Endothelial cell of umbilical vein (primary cell): Measurements from ENCODE around the gene SIRPG. TPM values are rescaled to one million over a fixed set of nuclear protein-coding genes. Genes with fewer than 3 reads are reported as not detected.

Experiments
- BruUV-seq: library from RNA; stranded (reverse); fragments of 400-500 nt; replicated peaks from 2 replicates; lab custom pipeline; 2021; lab: Mats Ljungman, UMichigan
- CTCF ChIA-PET: fragments of 300-600, 350-600 bp; sonication (Branson Sonifier 250); formaldehyde crosslinking; loops from one replicate; lab custom pipeline; 2021; ENCODE audit warnings: antibody characterized with exemption, inconsistent platforms; lab: Charles Lee
- POLR2A ChIA-PET: fragments of 300-600, 350-600 bp; sonication (Branson Sonifier 250); formaldehyde crosslinking; loops from one replicate; lab custom pipeline; 2021; ENCODE audit warnings: antibody characterized with exemption, inconsistent platforms; lab: Charles Lee
- DNase-seq: peaks from one replicate; pipeline ENCODE4 v3.0.0-alpha.2; 2011; ENCODE audit warnings: low read depth, low spot score
- FAIRE-seq: peaks from 2 replicates; lab custom pipeline; 2011; peaks lifted over from hg19 to GRCh38; lab: Jason Lieb, UNC
- H2AFZ ChIP-seq: 2 replicates; pipeline ENCODE4 v1.6.0; 2012; ENCODE audit warnings: low read depth, low read length, control low read depth, inconsistent platforms
- H3K27ac ChIP-seq: 2 replicates; pipeline ENCODE4 v1.5.1; 2011; ENCODE audit warnings: low read depth, mild to moderate bottlenecking, control low read depth, low read length, moderate library complexity; ENCODE audit not compliant: insufficient read depth
- H3K27me3 ChIP-seq, 2 experiments: 2 replicates each; pipeline versions ENCODE4 v1.6.0 to v1.6.1; 2011; ENCODE audit warnings: low read length in 2 of 2, mixed read lengths in 1 of 2; ENCODE audit not compliant: control insufficient read depth in 2 of 2, insufficient read depth in 2 of 2
- H3K36me3 ChIP-seq, 2 experiments: 2 replicates in 1 of 2; 3 replicates in 1 of 2; pipeline ENCODE4 v1.5.1; 2011; ENCODE audit warnings: low read length in 2 of 2, mild to moderate bottlenecking in 1 of 2, moderate library complexity in 1 of 2; ENCODE audit not compliant: control insufficient read depth in 2 of 2, insufficient read depth in 2 of 2; ENCODE audit errors: extremely low read depth in 1 of 2
- H3K4me1 ChIP-seq: 3 replicates; pipeline ENCODE4 v1.5.1; 2011; ENCODE audit warnings: mild to moderate bottlenecking, low read length; ENCODE audit not compliant: control insufficient read depth, insufficient read depth; ENCODE audit errors: extremely low read depth
- H3K4me2 ChIP-seq: 2 replicates; pipeline ENCODE4 v1.6.1; 2011; ENCODE audit warnings: low read length, control low read depth, mixed read lengths; ENCODE audit not compliant: insufficient read depth
- H3K4me3 ChIP-seq, 3 experiments: fragments of 200-600 bp in 1 of 3; sonication (generic), shearing (Covaris generic) in 1 of 3; replicated peaks in 1 of 3; 2 replicates each; pipeline ENCODE4 v1.5.1; 2011 to 2016; ENCODE audit warnings: control low read depth in 3 of 3, low read length in 3 of 3, mild to moderate bottlenecking in 2 of 3, inconsistent platforms in 1 of 3, low read depth in 1 of 3, moderate library complexity in 1 of 3; ENCODE audit not compliant: insufficient read depth in 1 of 3
- H3K79me2 ChIP-seq: 2 replicates; pipeline ENCODE4 v1.6.0; 2012; ENCODE audit warnings: low read length, inconsistent platforms; ENCODE audit not compliant: control insufficient read depth, insufficient read depth
- H3K9ac ChIP-seq: replicated peaks from 2 replicates; pipeline ENCODE3; 2011; ENCODE audit warnings: low read length, control low read depth; ENCODE audit not compliant: insufficient read depth; ENCODE audit errors: extremely low read depth
- H3K9me1 ChIP-seq: replicated peaks from 3 replicates; pipeline ENCODE4 v1.6.0; 2011; ENCODE audit warnings: mild to moderate bottlenecking, low read length; ENCODE audit not compliant: control insufficient read depth, insufficient read depth; ENCODE audit errors: extremely low read depth
- H3K9me3 ChIP-seq: replicated peaks from 2 replicates; pipeline ENCODE4 v1.5.1; 2012; ENCODE audit warnings: low read length, inconsistent platforms; ENCODE audit not compliant: control insufficient read depth, insufficient read depth
- H4K20me1 ChIP-seq: replicated peaks from 2 replicates; pipeline ENCODE3; 2011; ENCODE audit warnings: mild to moderate bottlenecking, low read length; ENCODE audit not compliant: control insufficient read depth, insufficient read depth; ENCODE audit errors: extremely low read depth
- CTCF ChIP-seq, 2 donors: IDR thresholded peaks; 1 replicate in 1 of 2; 2 replicates in 1 of 2; pipeline ENCODE4 v1.5.1; 2011; ENCODE audit warnings: low read length in 2 of 2, mild to moderate bottlenecking in 2 of 2, moderate library complexity in 2 of 2, control low read depth in 1 of 2, inconsistent platforms in 1 of 2, low read depth in 1 of 2; ENCODE audit not compliant: insufficient read depth in 1 of 2; ENCODE audit errors: extremely low read depth in 1 of 2
- EZH2 ChIP-seq: IDR thresholded peaks from 2 replicates; pipeline ENCODE4 v1.6.1; 2012; ENCODE audit warnings: borderline replicate concordance, low read depth, mild to moderate bottlenecking, moderate library complexity, low read length, inconsistent platforms; ENCODE audit not compliant: severe bottlenecking
- FOS ChIP-seq: IDR thresholded peaks from 2 replicates; pipeline ENCODE4 v1.6.1; 2011; ENCODE audit warnings: mild to moderate bottlenecking, low read length, moderate library complexity, borderline replicate concordance; ENCODE audit not compliant: insufficient read depth
- GATA2 ChIP-seq: IDR thresholded peaks from 2 replicates; pipeline ENCODE4 v1.7.0; 2011; ENCODE audit warnings: low read depth, mild to moderate bottlenecking, moderate library complexity, mixed read lengths, low read length; ENCODE audit not compliant: insufficient read length, insufficient read depth
- JUN ChIP-seq: IDR thresholded peaks from 2 replicates; pipeline ENCODE4 v1.6.1; 2011; ENCODE audit warnings: borderline replicate concordance, low read depth; ENCODE audit not compliant: insufficient read length, insufficient read depth
- MAX ChIP-seq: IDR thresholded peaks from 2 replicates; pipeline ENCODE4 v1.6.1; 2011; ENCODE audit not compliant: insufficient read depth, insufficient read length
- MYC ChIP-seq: IDR thresholded peaks from one replicate; pipeline ENCODE4 v1.6.1; 2011; ENCODE audit warnings: mild to moderate bottlenecking, low read depth, low read length
- POLR2A ChIP-seq: IDR thresholded peaks from 2 replicates; pipeline ENCODE4 v1.6.1; 2012; ENCODE audit warnings: low read depth, mild to moderate bottlenecking, control low read depth, low read length
- POLR2AphosphoS5 ChIP-seq: IDR thresholded peaks from 2 replicates; pipeline ENCODE4 v1.6.1; 2012; ENCODE audit warnings: low read depth, mild to moderate bottlenecking, control low read depth, low read length, moderate library complexity; ENCODE audit not compliant: insufficient read depth
- dilution Hi-C: fragments of 300-500 bp; cut with MboI; formaldehyde crosslinking; loops from one replicate; pipeline ENCODE4 v1.15.0; 2019; ENCODE audit warnings: low sequenced_read_pairs; ENCODE audit not compliant: extremely low pct_ligation_motif_present
- intact Hi-C: fragments of 100-400 bp; cut with micrococcal nuclease; formaldehyde crosslinking; loops from one replicate; pipeline ENCODE4 v1.10.0; 2022
- polyA plus RNA-seq, 4 experiments: library from polyadenylated mRNA; depleted of rRNA in 3 of 4; stranded (reverse) in 3 of 4; unstranded in 1 of 4; fragments of >200 nt; gene quantifications; 2 replicates each; pipeline versions ENCODE4 v1.2.1 to v1.2.3, GENCODE V29; 2011 to 2012; ENCODE audit warnings: missing spikeins in 1 of 4
- total RNA-seq: library from RNA; stranded (reverse); gene quantifications from 2 replicates; pipeline ENCODE4 v1.2.3, GENCODE V29; 2021

SIRPG gene
- total and polyA plus RNA-seq, 2 donors (not counting 3 experiments of a cell fraction or from before 2014, with no cell fraction given) = not detected

- dilution Hi-C loops = no loop called here
- intact Hi-C loops = no loop called here
- TF ChIP-seq MYC = no peak
- TF ChIP-seq POLR2AphosphoS5 = no peak
- TF ChIP-seq FOS = no peak
- no peak for TF ChIP-seq POLR2A
- no peak for TF ChIP-seq GATA2
- TF ChIP-seq MAX = no peak
- TF ChIP-seq JUN = no peak
- TF ChIP-seq EZH2 = no peak
- no peak for TF ChIP-seq CTCF (IDR thresholded peaks at IDR 0.05; ENCODE audit: extremely low read depth in 1 of 2, insufficient read depth in 1 of 2, low read depth in 1 of 2, low read length in 2 of 2)
- Histone ChIP-seq H3K27ac (no peak overlapping the region), H3K79me2 (no peaks in the 10 kb centered on the region), H3K27me3 (no peaks in the 10 kb centered on the region), H3K4me1 (no peaks in the 10 kb centered on the region), H3K9ac (no peak overlapping the region), H3K4me2 (no peak overlapping the region), H3K9me1 (no peaks in the 10 kb centered on the region), H4K20me1 (no peaks in the 10 kb centered on the region), H3K36me3 (no peaks in the 10 kb centered on the region), H3K9me3 (no peaks in the 10 kb centered on the region), H2AFZ (no peak overlapping the region), H3K4me3 (no peak overlapping the region)
- BruUV-seq = no TSS peak
- ChIA-PET CTCF (interaction anchor here (0.7 to 1.6 kb wide), 6 partner anchors 10 to 211 kb away, joined by 3 to 6 read pairs (median 4); no protein-coding TSS in a partner anchor), POLR2A (no interaction called here)
- FAIRE-seq (no peak), DNase-seq (no peak)
Observed at GRCh38 chr20:1588533-1589460, 68.8 kb downstream of the SIRPG start.
